Nephron (organoid): ENCODE data around the gene NHS.
A peak's percentile ranks its signal among the peaks of the same experiment; 100 is the strongest.

ENCODE experiments used
- H3K27ac Mint-ChIP-seq, 3 experiments: 2 replicates each; pipeline ENCODE4 v1.8.0; 2020; ENCODE audit warnings: mixed read lengths in 3 of 3, mild to moderate bottlenecking in 2 of 3, moderate library complexity in 1 of 3
- H3K27me3 Mint-ChIP-seq: 2 replicates; pipeline ENCODE4 v1.8.0; 2021; ENCODE audit warnings: low read depth, mild to moderate bottlenecking, moderate library complexity, mixed read lengths
- H3K36me3 Mint-ChIP-seq: 2 replicates; pipeline ENCODE4 v1.8.0; 2020; ENCODE audit warnings: low read depth, mixed read lengths
- H3K4me1 Mint-ChIP-seq: 2 replicates; pipeline ENCODE4 v1.8.0; 2020; ENCODE audit warnings: mixed read lengths
- H3K4me3 Mint-ChIP-seq, 3 experiments: 2 replicates each; pipeline ENCODE4 v1.8.0; 2020; ENCODE audit warnings: mild to moderate bottlenecking in 3 of 3, mixed read lengths in 3 of 3, moderate library complexity in 2 of 3
- H3K9me3 Mint-ChIP-seq: 2 replicates; pipeline ENCODE4 v1.8.0; 2020; ENCODE audit warnings: mixed read lengths
- CTCF ChIP-seq, 3 experiments: fragments of 200-600 bp; sonication (generic); IDR thresholded peaks; one replicate each; pipeline ENCODE4 v1.5.0; 2021; ENCODE audit warnings: antibody characterized with exemption in 3 of 3; ENCODE audit not compliant: unreplicated experiment in 3 of 3

NHS gene

GRCh38 chrX:17537723-17538243 lies 162.8 kb downstream of the NHS start:
- peak overlapping the region; percentile 12 to 87 (median 21) for H3K27ac Mint-ChIP-seq
- no peaks in the 10 kb centered on the region for H3K36me3 Mint-ChIP-seq
- H3K9me3 Mint-ChIP-seq = no peaks in the 10 kb centered on the region
- no peak for TF ChIP-seq CTCF (IDR thresholded peaks at IDR 0.05; ENCODE audit: unreplicated experiment in 3 of 3)
- H3K27me3 Mint-ChIP-seq = peaks cover 4% of the 10 kb centered on the region
- peaks cover 13% of the 10 kb centered on the region for H3K4me1 Mint-ChIP-seq
- no peak overlapping the region for H3K4me3 Mint-ChIP-seq

- H3K36me3 Mint-ChIP-seq = no peaks in the 10 kb centered on the region
Observed at GRCh38 chrX:17542123-17542522, 167.1 kb downstream of the NHS start.

GRCh38 chrX:17544821-17545220 lies 169.8 kb downstream of the NHS start:
- Mint-ChIP-seq H3K9me3 (no peaks in the 10 kb centered on the region), H3K27me3 (peaks cover 3% of the 10 kb centered on the region), H3K4me1 (peaks cover 43% of the 10 kb centered on the region), H3K4me3 (no peak overlapping the region), H3K36me3 (no peaks in the 10 kb centered on the region), H3K27ac (peak overlapping the region; percentile 65 to 91 (median 90))
- no peak for TF ChIP-seq CTCF (IDR thresholded peaks at IDR 0.05; ENCODE audit: unreplicated experiment in 3 of 3)

More at GRCh38 chrX:17542123-17542522, 167.1 kb downstream of the NHS start:
- Mint-ChIP-seq H3K27ac (no peak overlapping the region), H3K27me3 (peaks cover 4% of the 10 kb centered on the region), H3K9me3 (no peaks in the 10 kb centered on the region), H3K4me1 (peaks cover 24% of the 10 kb centered on the region), H3K4me3 (no peak overlapping the region)
- TF ChIP-seq CTCF (IDR thresholded peaks at IDR 0.05; ENCODE audit: unreplicated experiment in 3 of 3) = no peak

GRCh38 chrX:17546356-17546755 lies 171.4 kb downstream of the NHS start:
- H3K27ac Mint-ChIP-seq = peak overlapping the region; percentile 3 to 91 (median 17)
- H3K4me3 Mint-ChIP-seq = no peak overlapping the region
- TF ChIP-seq CTCF (IDR thresholded peaks at IDR 0.05; ENCODE audit: unreplicated experiment in 3 of 3) = no peak
- H3K4me1 Mint-ChIP-seq = peaks cover 56% of the 10 kb centered on the region
- no peaks in the 10 kb centered on the region for H3K36me3 Mint-ChIP-seq
- H3K9me3 Mint-ChIP-seq = no peaks in the 10 kb centered on the region
- peaks cover 3% of the 10 kb centered on the region for H3K27me3 Mint-ChIP-seq

GRCh38 chrX:17547658-17548057 lies 172.7 kb downstream of the NHS start:
- TF ChIP-seq CTCF (IDR thresholded peaks at IDR 0.05; ENCODE audit: unreplicated experiment in 3 of 3) = no peak
- Mint-ChIP-seq H3K27ac (peak overlapping the region; percentile 65 to 85 (median 73)), H3K36me3 (no peaks in the 10 kb centered on the region), H3K27me3 (peaks cover 3% of the 10 kb centered on the region), H3K9me3 (no peaks in the 10 kb centered on the region), H3K4me3 (peak overlapping the region in 1 of 3 experiments; percentile 9), H3K4me1 (peaks cover 68% of the 10 kb centered on the region)

GRCh38 chrX:17549107-17549651 lies 174.2 kb downstream of the NHS start:
- peak overlapping the region in 1 of 3 experiments; percentile 31 for H3K4me3 Mint-ChIP-seq
- no peaks in the 10 kb centered on the region for H3K36me3 Mint-ChIP-seq
- H3K4me1 Mint-ChIP-seq = peaks cover 79% of the 10 kb centered on the region
- H3K9me3 Mint-ChIP-seq = no peaks in the 10 kb centered on the region
- peak overlapping the region; percentile 43 to 77 (median 65) for H3K27ac Mint-ChIP-seq
- no peak for TF ChIP-seq CTCF (IDR thresholded peaks at IDR 0.05; ENCODE audit: unreplicated experiment in 3 of 3)
- H3K27me3 Mint-ChIP-seq = peaks cover 3% of the 10 kb centered on the region
